HG03025 (cell line): ENCODE measurements around the gene WDR62.

Experiments
- ATAC-seq: cut with Tn5 transposase; IDR thresholded peaks from one replicate; pipeline ENCODE4 v1.9.1; 2021; ENCODE audit warnings: mild to moderate bottlenecking, moderate library complexity; ENCODE audit not compliant: unreplicated experiment, low FRiP score

WDR62 gene

DNA sequence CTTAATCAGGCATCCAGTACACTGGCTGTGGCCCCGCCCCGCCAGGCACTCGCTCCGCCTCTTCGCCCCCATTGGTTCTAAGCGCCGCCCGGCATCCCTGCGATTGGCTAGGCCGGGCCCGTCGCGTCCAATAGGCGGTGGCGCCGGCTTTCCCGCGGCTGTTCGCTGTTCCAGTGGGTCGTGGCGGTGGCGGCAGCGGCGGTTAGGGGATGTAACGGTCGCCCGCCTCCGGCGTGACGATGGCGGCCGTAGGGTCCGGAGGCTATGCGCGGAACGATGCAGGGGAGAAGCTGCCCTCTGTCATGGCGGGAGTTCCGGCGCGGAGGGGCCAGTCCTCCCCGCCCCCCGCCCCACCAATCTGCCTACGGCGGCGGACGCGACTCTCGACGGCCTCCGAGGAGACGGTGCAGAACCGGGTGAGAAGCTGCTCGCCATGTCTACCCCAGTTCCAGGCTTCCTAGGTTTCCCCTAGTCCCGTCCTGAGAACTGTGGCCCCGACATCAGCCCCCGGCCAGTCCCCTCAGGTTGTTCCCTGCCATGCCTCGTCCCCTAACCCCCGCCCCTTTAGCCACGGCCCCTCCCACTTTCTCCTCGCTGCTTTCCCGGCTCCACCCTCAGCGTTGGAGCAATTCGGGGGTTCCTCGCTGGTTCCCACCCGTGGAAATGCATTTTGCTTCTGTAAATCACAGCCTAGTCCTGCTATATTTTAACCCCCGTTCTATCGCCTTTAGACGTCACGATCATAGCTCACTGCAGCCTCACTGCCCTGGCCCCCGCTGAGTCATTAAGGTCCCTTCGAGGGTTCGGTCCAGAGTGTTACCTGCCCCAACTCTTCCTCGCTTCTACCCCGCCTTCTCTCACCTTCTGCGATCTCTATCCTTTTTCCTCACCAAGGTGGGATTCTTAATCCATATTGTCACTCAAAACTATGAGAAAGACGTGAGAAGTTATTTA lies at the start of gene WDR62:
TSS of gene WDR62 (plus strand) at position 165 of the 954 bp plus-strand sequence. CDS start at position 240, 75 bp downstream.
- peak; percentile 70 for ATAC-seq

GRCh38 chr19:36006955-36007354 lies 47.7 kb upstream of the WDR62 start:
- ATAC-seq, result no peak

- no peak for ATAC-seq
Measured at GRCh38 chr19:36008336-36008978, 46.2 kb upstream of the WDR62 start, which contains the start of gene SYNE4. SYNE4 (minus strand) TSS chr19:36008813; CDS start chr19:36008681, 132 bp downstream.

- no peak for ATAC-seq
Measured at GRCh38 chr19:36009220-36009619, 45.5 kb upstream of the WDR62 start.

DNA sequence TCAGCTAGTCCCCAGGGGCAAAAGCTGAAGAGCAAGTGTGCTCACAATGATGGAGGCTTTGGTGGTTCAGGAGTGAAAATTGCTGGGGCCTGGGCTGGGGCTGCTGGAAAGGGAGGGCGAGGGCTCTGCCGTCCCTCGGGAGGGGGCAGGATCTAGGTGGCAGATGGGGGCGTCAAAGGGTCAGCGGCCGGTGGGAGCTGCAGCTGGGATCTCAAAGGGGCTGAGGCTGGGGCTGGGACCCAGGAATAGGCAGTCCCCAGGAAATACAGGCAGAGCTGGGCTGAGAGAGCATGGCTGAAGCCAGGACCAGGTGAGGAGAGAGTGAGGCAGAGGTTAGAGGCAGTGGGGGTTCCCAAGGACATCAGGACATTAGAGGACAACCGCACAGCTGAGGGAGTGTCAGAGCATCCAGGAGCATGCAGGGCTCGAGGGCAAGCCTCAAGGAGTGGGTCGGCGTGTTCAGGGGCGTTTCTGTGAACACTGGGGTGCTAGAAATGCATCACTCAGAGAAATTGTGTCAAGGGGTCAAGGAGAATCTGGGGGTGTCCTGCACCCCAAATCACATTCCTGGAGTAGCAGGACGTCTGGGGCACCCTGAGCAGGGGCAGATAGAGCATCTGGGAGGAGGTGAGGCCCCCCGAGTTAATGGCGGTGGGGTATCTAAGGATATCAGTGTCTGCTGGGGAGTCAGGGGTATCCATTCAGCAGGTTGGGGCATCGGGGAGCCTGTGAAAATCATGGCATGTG lies 44.9 kb upstream of the WDR62 start:
- no peak for ATAC-seq

DNA sequence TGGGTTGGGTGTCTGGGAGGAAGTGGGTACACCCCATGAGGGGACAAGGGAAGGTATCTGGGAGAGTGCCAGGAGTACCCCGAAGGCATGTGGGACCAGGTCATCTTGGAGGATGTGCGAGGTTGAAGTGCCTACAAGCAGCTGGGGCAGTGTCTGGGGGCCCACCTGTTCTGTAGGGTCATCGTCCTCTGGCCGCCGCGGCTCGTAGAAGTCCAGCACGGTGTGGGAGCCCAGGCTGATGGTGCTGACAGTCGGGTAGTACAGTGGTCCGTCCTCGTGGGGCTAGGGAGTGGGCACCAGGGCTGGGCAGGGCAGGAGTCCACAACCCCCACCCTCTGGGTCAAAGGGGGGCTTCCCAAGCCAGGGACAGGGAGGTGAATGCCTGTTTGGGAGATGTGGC lies 44.3 kb upstream of the WDR62 start:
- no peak for ATAC-seq

DNA sequence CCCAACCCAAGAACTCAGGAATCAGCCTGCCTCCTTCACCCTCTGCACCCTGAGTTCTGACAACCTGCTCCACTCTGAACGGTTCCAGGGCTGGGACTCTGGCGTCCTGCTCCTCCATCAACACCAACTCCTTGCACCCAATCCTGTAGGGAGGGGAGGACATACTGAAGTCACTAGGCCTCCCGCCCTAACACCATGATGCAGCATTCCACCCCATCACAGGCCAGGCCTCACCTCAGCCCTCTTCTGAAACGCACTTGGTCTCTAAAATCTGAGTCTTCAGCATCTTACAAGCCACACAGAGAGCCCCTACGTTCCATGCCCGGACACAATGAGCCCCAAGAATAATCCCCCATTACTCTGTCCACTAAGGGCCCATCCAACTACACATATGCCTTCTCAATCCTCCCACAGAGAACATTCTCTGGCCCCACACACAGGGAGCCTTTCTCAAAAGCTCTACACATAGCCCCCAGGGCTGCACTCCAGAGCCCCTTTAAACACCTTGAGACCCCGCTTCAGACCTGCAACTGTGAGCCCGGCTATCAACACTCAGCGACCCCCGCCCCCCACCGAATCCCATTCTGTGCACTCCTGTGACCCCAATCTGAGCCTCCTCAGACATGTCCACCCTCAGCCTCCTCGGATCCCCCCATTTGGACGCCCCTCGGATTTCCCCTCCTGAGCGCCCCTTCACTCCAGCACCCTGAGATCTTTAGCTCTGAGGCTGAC lies 41.3 kb upstream of the WDR62 start:
- ATAC-seq, result no peak

GRCh38 chr19:36014012-36014924 lies 40.4 kb upstream of the WDR62 start, which contains the start of gene ALKBH6:
ALKBH6 (minus strand) TSS chr19:36014213; CDS start chr19:36013397, 816 bp downstream.
- peak; percentile 94 for ATAC-seq

GRCh38 chr19:36019061-36019670 lies 35.5 kb upstream of the WDR62 start:
- ATAC-seq, result no peak

- ATAC-seq, result no peak
Measured at GRCh38 chr19:36023432-36023831, 31.3 kb upstream of the WDR62 start.

DNA sequence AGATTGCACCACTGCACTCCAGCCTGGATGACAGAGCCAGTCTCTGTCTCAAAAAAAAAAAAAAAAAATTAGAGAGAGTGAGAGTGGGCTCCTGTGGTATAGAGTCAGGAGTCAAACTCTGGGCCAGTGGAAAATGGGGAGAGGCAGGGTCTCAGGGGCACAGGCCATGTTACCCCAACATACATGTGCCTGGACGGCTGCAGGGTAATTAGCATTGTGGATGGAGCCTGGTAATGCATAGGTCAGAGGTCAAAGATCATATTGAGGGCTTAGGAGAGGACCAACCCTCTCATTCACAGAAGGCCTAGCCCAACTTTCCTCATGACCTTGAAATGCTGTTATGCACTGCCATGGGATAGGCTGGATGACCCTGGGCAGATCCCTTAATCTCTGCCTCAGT lies 29.2 kb upstream of the WDR62 start:
- ATAC-seq, result no peak

- ATAC-seq, result no peak
Measured at GRCh38 chr19:36026091-36026876, 28.4 kb upstream of the WDR62 start.

GRCh38 chr19:36027696-36028095 lies 27.0 kb upstream of the WDR62 start:
- no peak for ATAC-seq

DNA sequence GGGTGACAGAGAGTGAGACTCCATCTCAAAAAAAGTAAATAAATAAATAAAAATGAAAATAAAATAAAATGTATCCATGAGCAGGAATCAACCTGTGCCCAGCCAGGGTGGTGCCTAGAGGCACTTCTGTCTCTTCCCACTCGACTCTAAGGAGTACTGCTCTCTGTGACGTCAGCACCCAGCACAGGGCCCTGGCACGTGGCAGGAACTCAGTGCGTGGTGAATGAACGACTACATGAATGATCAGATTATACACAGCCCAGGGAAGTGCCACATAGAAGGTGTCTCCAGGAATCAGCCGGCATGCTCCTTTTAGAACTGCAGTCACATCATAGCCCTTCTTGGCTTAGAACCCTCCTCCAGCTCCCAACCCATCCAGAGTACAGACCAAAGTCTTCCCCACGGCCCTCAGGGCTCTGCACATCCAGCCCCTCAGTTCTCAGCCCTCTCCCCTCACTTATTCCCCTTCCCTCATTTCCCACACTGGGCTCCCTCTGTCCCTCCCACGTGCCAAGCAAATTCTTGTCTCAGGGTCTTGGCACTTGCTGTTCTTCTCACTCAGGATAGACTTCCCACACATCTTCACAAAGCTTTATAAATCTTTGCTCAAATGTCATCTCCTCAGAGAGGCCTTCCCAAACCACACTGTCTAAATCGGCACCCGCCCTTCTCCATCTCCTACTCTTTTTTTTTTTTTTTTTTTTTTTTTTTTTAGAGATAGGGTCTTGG lies 26.2 kb upstream of the WDR62 start:
- no peak for ATAC-seq

- ATAC-seq, result no peak
Measured at GRCh38 chr19:36030264-36031148, 24.2 kb upstream of the WDR62 start.

GRCh38 chr19:36031308-36031707 lies 23.4 kb upstream of the WDR62 start:
- ATAC-seq, result no peak
